Rectal smooth muscle tissue (tissue), 1 donor: Measurements from ENCODE around the gene CPB2.

Experiments used
- H3K27ac ChIP-seq: one replicate; pipeline ENCODE4 v1.7.0; 2013; ENCODE audit warnings: low read depth, low read length, inconsistent platforms
- H3K27me3 ChIP-seq: one replicate; pipeline ENCODE4 v1.7.0; 2013; ENCODE audit warnings: low read length; ENCODE audit not compliant: control insufficient read depth, insufficient read depth
- H3K36me3 ChIP-seq: one replicate; pipeline ENCODE4 v1.7.0; 2013; ENCODE audit warnings: low read length; ENCODE audit not compliant: control insufficient read depth, insufficient read depth
- H3K4me1 ChIP-seq: one replicate; pipeline ENCODE4 v1.7.0; 2013; ENCODE audit warnings: low read length; ENCODE audit not compliant: control insufficient read depth, insufficient read depth
- H3K4me3 ChIP-seq: one replicate; pipeline ENCODE4 v1.7.0; 2013; ENCODE audit warnings: low read length
- H3K9ac ChIP-seq: one replicate; pipeline ENCODE4 v1.7.0; 2013; ENCODE audit warnings: low read length

Gene CPB2

GRCh38 chr13:46104868-46105267 lies at the start of gene CPB2:
TSS of gene CPB2 (minus strand) at chr13:46105033. CDS start at chr13:46105009, 24 bp downstream.
- Histone ChIP-seq H3K27ac (no peak within 1 kb of the TSS), H3K4me1 (no peaks in the 10 kb centered on the region), H3K9ac (no peak within 1 kb of the TSS), H3K27me3 (no peaks in the 10 kb centered on the region), H3K4me3 (no peak within 1 kb of the TSS), H3K36me3 (no peaks in the 10 kb centered on the region)

GRCh38 chr13:46154136-46154801 lies 49.4 kb upstream of the CPB2 start:
- Histone ChIP-seq H3K9ac (no peak overlapping the region), H3K4me3 (no peak overlapping the region), H3K4me1 (no peaks in the 10 kb centered on the region), H3K27me3 (no peaks in the 10 kb centered on the region), H3K27ac (no peak overlapping the region), H3K36me3 (no peaks in the 10 kb centered on the region)

GRCh38 chr13:46152627-46153328 lies 47.9 kb upstream of the CPB2 start:
- Histone ChIP-seq H3K4me3 (no peak overlapping the region), H3K27ac (no peak overlapping the region), H3K9ac (no peak overlapping the region), H3K27me3 (no peaks in the 10 kb centered on the region), H3K36me3 (no peaks in the 10 kb centered on the region), H3K4me1 (no peaks in the 10 kb centered on the region)

GRCh38 chr13:46150134-46150693 lies 45.4 kb upstream of the CPB2 start:
- no peaks in the 10 kb centered on the region for H3K27me3 ChIP-seq
- H3K27ac ChIP-seq = no peak overlapping the region
- H3K36me3 ChIP-seq = no peaks in the 10 kb centered on the region
- no peaks in the 10 kb centered on the region for H3K4me1 ChIP-seq
- no peak overlapping the region for H3K9ac ChIP-seq
- H3K4me3 ChIP-seq = no peak overlapping the region

- Histone ChIP-seq H3K4me3 (no peak overlapping the region), H3K36me3 (no peaks in the 10 kb centered on the region), H3K4me1 (no peaks in the 10 kb centered on the region), H3K27ac (no peak overlapping the region), H3K9ac (no peak overlapping the region), H3K27me3 (no peaks in the 10 kb centered on the region)
Measured at GRCh38 chr13:46149272-46150133, 44.7 kb upstream of the CPB2 start.

- Histone ChIP-seq H3K4me3 (no peak overlapping the region), H3K36me3 (no peaks in the 10 kb centered on the region), H3K9ac (no peak overlapping the region), H3K4me1 (no peaks in the 10 kb centered on the region), H3K27ac (no peak overlapping the region), H3K27me3 (no peaks in the 10 kb centered on the region)
Measured at GRCh38 chr13:46146898-46147297, 42.1 kb upstream of the CPB2 start.

- Histone ChIP-seq H3K27me3 (no peaks in the 10 kb centered on the region), H3K36me3 (no peaks in the 10 kb centered on the region), H3K9ac (no peak overlapping the region), H3K4me3 (no peak overlapping the region), H3K27ac (no peak overlapping the region), H3K4me1 (no peaks in the 10 kb centered on the region)
Measured at GRCh38 chr13:46145950-46146349, 41.1 kb upstream of the CPB2 start.

GRCh38 chr13:46145135-46145534 lies 40.3 kb upstream of the CPB2 start:
- H3K9ac ChIP-seq = no peak overlapping the region
- no peaks in the 10 kb centered on the region for H3K4me1 ChIP-seq
- H3K36me3 ChIP-seq = no peaks in the 10 kb centered on the region
- no peak overlapping the region for H3K4me3 ChIP-seq
- no peak overlapping the region for H3K27ac ChIP-seq
- no peaks in the 10 kb centered on the region for H3K27me3 ChIP-seq

- Histone ChIP-seq H3K4me3 (no peak overlapping the region), H3K27ac (no peak overlapping the region), H3K36me3 (no peaks in the 10 kb centered on the region), H3K9ac (no peak overlapping the region), H3K4me1 (no peaks in the 10 kb centered on the region), H3K27me3 (no peaks in the 10 kb centered on the region)
Measured at GRCh38 chr13:46143184-46143701, 38.4 kb upstream of the CPB2 start.

- Histone ChIP-seq H3K36me3 (no peaks in the 10 kb centered on the region), H3K9ac (no peak overlapping the region), H3K4me3 (no peak overlapping the region)
Measured at GRCh38 chr13:46142776-46143175, 37.9 kb upstream of the CPB2 start.

GRCh38 chr13:46140044-46140443 lies 35.2 kb upstream of the CPB2 start:
- Histone ChIP-seq H3K27me3 (no peaks in the 10 kb centered on the region), H3K4me1 (no peaks in the 10 kb centered on the region), H3K9ac (no peak overlapping the region), H3K36me3 (no peaks in the 10 kb centered on the region), H3K4me3 (no peak overlapping the region), H3K27ac (no peak overlapping the region)

More at GRCh38 chr13:46142776-46143175, 37.9 kb upstream of the CPB2 start:
- H3K27me3 ChIP-seq = no peaks in the 10 kb centered on the region
- no peaks in the 10 kb centered on the region for H3K4me1 ChIP-seq
- no peak overlapping the region for H3K27ac ChIP-seq
